Bone marrow (tissue), 2 donors: ENCODE measurements around the gene ZBED1.
"Not testable (repeated sequence)": the region's sequence is repeated elsewhere in the genome, so short reads cannot be mapped to it uniquely, and the experiment has no call there.

ENCODE experiments used
- DNase-seq, 2 donors: peaks; one replicate each; lab custom pipeline; 2025; lab: John Stamatoyannopoulos, UW

Gene ZBED1

GRCh38 chrX:2456091-2456490 is 44.7 kb downstream of the ZBED1 start:
- DNase-seq = not testable (repeated sequence)

DNA sequence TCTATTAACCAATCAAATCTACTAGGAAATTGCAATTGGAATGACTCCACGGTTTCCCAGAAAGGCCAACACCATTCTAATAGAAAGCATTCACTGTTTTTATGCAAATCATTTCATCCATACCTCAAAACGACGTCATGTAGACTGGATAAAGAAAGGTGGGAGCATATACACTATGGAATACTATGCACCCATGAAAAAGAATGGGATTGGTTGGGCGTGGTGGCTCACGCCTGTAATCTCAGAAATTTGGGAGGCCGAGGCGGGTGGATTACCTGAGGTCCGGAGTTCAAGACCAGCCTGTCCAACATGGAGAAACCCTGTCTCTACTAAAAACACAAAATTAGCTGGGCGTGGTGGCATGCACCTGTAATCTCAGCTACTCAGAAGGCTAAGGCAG is 46.2 kb downstream of the ZBED1 start:
- not testable (repeated sequence) for DNase-seq

GRCh38 chrX:2452799-2453198 is 48.0 kb downstream of the ZBED1 start:
- DNase-seq = no peak

GRCh38 chrX:2452317-2452784 is 48.4 kb downstream of the ZBED1 start:
- DNase-seq = no peak

GRCh38 chrX:2451501-2452316 is 49.1 kb downstream of the ZBED1 start:
- no peak for DNase-seq

DNA sequence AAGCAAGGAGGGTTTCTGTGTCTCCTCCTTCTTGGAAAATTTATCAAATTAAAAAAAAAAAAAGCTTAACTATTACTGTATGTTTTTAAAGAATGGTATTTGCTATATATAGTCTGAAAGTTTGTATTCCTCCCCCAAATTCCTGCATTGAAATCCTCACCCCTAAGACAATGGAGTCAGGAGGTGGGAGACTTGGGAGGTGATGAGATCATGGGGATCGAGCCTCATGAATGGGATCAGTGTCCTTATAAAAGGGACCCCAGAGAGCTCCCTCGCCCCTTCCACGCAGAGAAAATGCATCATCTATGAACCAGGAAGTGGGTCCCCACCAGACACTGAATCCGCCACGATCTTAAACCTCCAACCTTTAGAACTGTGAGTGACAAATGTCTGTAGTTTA is 50.1 kb downstream of the ZBED1 start:
- DNase-seq = no peak

GRCh38 chrX:2449135-2449886 is 51.5 kb downstream of the ZBED1 start:
- no peak for DNase-seq

- no peak for DNase-seq
These were observed 53.3 kb downstream of the ZBED1 start for GRCh38 chrX:2447484-2447883.

GRCh38 chrX:2446815-2447214 is 54.0 kb downstream of the ZBED1 start:
- no peak for DNase-seq

GRCh38 chrX:2445662-2446623 is 54.8 kb downstream of the ZBED1 start:
- DNase-seq = no peak

DNA sequence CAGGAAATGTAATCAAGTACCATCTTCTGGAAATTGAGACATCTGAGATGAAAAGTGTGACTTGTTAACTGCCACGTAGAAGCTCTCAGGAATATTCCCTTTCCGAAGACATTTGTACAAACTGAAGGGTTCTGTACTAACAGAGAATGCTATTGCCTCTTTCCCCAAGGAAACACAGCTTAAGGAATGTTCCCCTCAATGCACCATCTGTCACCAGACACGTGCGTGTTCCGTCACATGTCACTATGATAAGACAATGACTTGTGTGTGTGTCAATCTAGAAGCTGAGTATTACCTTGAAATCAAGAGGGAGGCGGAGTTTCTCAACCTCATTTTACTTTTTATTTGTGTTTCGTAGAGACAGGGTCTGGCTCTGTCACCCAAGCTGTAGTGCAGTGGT is 58.1 kb downstream of the ZBED1 start:
- DNase-seq = no peak

DNA sequence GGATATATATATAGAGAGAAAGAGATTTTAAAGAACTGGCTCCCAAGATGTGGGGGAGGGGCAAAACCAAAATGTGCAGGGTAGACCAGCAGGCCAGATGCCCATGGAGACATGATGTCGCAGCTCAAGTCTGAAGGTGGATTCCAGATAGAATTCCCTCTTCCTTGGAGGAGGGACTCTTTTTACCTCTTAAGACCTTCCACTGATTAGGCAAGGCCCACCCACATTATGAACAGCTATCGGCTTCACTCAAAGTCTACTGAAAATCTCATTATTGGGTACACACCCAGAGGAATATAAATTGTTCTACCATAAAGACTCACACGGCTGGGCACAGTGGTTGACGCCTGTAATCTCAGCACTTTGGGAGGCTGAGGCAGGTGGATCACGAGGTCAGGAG is 59.3 kb downstream of the ZBED1 start:
- no peak for DNase-seq

GRCh38 chrX:2439613-2440012 is 61.2 kb downstream of the ZBED1 start:
- no peak for DNase-seq
